Neutrophil (primary cell): Measurements from ENCODE around the gene BAX.
A peak's percentile ranks its signal among the peaks of the same experiment; 100 is the strongest.

ENCODE experiments used
- H3K27ac ChIP-seq: fragments of 200-600 bp; sonication (generic); 2 replicates; pipeline ENCODE4 v1.5.1; 2016; ENCODE audit warnings: mild to moderate bottlenecking, moderate library complexity
- H3K27me3 ChIP-seq: fragments of 200-600 bp; sonication (generic); 2 replicates; pipeline ENCODE4 v1.6.0; 2016; ENCODE audit warnings: mild to moderate bottlenecking
- H3K36me3 ChIP-seq: fragments of 200-600 bp; sonication (generic); 2 replicates; pipeline ENCODE4 v1.5.1; 2017
- H3K4me1 ChIP-seq, 2 experiments: fragments of 200-600 bp in 1 of 2; sonication (generic) in 1 of 2; 1 replicate in 1 of 2; 2 replicates in 1 of 2; pipeline versions ENCODE4 v1.5.1 to v1.6.1; 2013 to 2016; ENCODE audit warnings: low read depth in 1 of 2, low read length in 1 of 2, mild to moderate bottlenecking in 1 of 2, moderate library complexity in 1 of 2; ENCODE audit not compliant: control insufficient read depth in 1 of 2, insufficient read depth in 1 of 2
- H3K4me3 ChIP-seq, 2 experiments: fragments of 200-600 bp in 1 of 2; sonication (generic) in 1 of 2; 1 replicate in 1 of 2; 2 replicates in 1 of 2; pipeline ENCODE4 v1.5.1; 2013 to 2016; ENCODE audit warnings: low read depth in 1 of 2, low read length in 1 of 2, mild to moderate bottlenecking in 1 of 2, moderate library complexity in 1 of 2
- H3K9me3 ChIP-seq: fragments of 200-600 bp; sonication (generic); 2 replicates; pipeline ENCODE4 v1.5.1; 2016
- TF ChIP-seq, protein P1 (sequence below): fragments of 200-600 bp; sonication (generic); IDR thresholded peaks from 2 replicates; pipeline ENCODE4 v1.5.1; 2016; ENCODE audit warnings: antibody characterized with exemption

The BAX gene

DNA sequence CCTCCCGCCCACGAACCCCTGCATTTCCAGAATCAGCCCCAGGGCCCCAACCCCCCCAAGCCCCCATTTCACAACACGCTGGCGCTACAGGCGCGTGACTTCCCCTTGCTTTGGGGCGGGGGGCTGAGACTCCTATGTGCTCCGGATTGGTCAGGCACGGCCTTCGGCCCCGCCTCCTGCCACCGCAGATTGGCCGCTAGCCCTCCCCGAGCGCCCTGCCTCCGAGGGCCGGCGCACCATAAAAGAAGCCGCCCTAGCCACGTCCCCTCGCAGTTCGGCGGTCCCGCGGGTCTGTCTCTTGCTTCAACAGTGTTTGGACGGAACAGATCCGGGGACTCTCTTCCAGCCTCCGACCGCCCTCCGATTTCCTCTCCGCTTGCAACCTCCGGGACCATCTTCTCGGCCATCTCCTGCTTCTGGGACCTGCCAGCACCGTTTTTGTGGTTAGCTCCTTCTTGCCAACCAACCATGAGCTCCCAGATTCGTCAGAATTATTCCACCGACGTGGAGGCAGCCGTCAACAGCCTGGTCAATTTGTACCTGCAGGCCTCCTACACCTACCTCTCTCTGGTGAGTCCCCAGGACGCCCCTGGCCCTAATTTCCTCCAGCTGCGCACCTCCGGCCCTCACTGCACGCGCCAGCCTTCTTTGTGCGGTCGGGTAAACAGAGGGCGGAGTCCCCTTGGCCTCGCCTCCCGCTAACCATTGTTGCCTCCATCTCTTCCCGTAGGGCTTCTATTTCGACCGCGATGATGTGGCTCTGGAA, 10.5 kb downstream of the BAX start, which contains the start of gene FTL:
Gene FTL (plus strand): TSS at position 270 of the 766 bp plus-strand sequence. CDS start 199 bp downstream, at position 469.
- Histone ChIP-seq H3K4me3 (peak within 1 kb of the TSS; percentile 89 to 100), H3K4me1 (peaks cover 70 to 74% of the 10 kb centered on the region in 2 experiments), H3K9me3 (no peaks in the 10 kb centered on the region), H3K36me3 (peaks cover 38% of the 10 kb centered on the region), H3K27ac (peak within 1 kb of the TSS; percentile 98), H3K27me3 (no peaks in the 10 kb centered on the region)
- TF ChIP-seq, protein P1, sequence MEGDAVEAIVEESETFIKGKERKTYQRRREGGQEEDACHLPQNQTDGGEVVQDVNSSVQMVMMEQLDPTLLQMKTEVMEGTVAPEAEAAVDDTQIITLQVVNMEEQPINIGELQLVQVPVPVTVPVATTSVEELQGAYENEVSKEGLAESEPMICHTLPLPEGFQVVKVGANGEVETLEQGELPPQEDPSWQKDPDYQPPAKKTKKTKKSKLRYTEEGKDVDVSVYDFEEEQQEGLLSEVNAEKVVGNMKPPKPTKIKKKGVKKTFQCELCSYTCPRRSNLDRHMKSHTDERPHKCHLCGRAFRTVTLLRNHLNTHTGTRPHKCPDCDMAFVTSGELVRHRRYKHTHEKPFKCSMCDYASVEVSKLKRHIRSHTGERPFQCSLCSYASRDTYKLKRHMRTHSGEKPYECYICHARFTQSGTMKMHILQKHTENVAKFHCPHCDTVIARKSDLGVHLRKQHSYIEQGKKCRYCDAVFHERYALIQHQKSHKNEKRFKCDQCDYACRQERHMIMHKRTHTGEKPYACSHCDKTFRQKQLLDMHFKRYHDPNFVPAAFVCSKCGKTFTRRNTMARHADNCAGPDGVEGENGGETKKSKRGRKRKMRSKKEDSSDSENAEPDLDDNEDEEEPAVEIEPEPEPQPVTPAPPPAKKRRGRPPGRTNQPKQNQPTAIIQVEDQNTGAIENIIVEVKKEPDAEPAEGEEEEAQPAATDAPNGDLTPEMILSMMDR = no peak

DNA sequence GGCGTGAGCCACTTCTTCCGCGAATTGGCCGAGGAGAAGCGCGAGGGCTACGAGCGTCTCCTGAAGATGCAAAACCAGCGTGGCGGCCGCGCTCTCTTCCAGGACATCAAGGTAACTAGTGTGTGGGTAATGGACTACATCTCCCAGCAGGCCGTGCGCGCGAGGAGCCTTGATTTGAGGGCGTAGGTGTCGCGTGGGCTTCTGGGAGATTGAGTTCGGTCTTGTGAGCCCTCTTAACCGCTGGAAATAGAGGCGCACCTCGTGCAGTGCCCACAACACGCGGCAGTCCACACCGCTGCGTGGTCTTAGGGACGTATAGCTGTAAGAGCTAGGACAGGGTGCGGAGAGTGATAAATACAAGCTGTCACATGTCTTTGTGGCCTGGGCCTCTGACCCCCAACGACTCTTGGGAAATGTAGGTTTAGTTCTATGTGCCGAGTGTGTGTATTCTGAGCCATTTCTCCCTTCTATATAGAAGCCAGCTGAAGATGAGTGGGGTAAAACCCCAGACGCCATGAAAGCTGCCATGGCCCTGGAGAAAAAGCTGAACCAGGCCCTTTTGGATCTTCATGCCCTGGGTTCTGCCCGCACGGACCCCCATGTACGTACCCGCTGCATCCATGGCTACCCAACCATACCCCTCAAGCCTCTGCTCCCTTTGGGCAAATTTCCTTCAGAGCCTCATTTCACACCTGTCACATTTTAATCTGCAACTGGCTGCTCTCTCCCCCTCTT, 11.3 kb downstream of the BAX start:
- TF ChIP-seq, protein P1 = no peak
- H3K27ac ChIP-seq = peak overlapping the region; percentile 98
- H3K9me3 ChIP-seq = no peaks in the 10 kb centered on the region
- peaks cover 66% of the 10 kb centered on the region in 2 experiments for H3K4me1 ChIP-seq
- H3K36me3 ChIP-seq = peaks cover 44% of the 10 kb centered on the region
- peak overlapping the region; percentile 89 to 100 for H3K4me3 ChIP-seq
- H3K27me3 ChIP-seq = no peaks in the 10 kb centered on the region

GRCh38 chr19:48966541-48967345, 12.1 kb downstream of the BAX start:
- TF ChIP-seq, protein P1 = no peak
- Histone ChIP-seq H3K9me3 (no peaks in the 10 kb centered on the region), H3K4me3 (peak overlapping the region; percentile 89 to 100), H3K27ac (peak overlapping the region; percentile 98), H3K4me1 (peaks cover 61% of the 10 kb centered on the region in 2 experiments), H3K27me3 (no peaks in the 10 kb centered on the region), H3K36me3 (peaks cover 44% of the 10 kb centered on the region)

- TF ChIP-seq, protein P1 = peak; percentile 12
- H3K9me3 ChIP-seq = no peaks in the 10 kb centered on the region
- H3K4me1 ChIP-seq = peaks cover 53% of the 10 kb centered on the region in 2 experiments
- peaks cover 50% of the 10 kb centered on the region for H3K36me3 ChIP-seq
- H3K27ac ChIP-seq = peak overlapping the region; percentile 98
- H3K27me3 ChIP-seq = no peaks in the 10 kb centered on the region
- peak overlapping the region; percentile 89 to 100 for H3K4me3 ChIP-seq
Measured at GRCh38 chr19:48967346-48968178, 12.9 kb downstream of the BAX start.
